Measurements from ENCODE around the gene ADISSP. TPM values are rescaled to one million over a fixed set of nuclear protein-coding genes. Genes with fewer than 3 reads are reported as not detected.

ADISSP gene
- total and polyA plus RNA-seq, 2 of the 13 experiments (the other 11 are each of a cell fraction or from before 2014, with no cell fraction given), result 38.3 to 90.6 TPM

DNA sequence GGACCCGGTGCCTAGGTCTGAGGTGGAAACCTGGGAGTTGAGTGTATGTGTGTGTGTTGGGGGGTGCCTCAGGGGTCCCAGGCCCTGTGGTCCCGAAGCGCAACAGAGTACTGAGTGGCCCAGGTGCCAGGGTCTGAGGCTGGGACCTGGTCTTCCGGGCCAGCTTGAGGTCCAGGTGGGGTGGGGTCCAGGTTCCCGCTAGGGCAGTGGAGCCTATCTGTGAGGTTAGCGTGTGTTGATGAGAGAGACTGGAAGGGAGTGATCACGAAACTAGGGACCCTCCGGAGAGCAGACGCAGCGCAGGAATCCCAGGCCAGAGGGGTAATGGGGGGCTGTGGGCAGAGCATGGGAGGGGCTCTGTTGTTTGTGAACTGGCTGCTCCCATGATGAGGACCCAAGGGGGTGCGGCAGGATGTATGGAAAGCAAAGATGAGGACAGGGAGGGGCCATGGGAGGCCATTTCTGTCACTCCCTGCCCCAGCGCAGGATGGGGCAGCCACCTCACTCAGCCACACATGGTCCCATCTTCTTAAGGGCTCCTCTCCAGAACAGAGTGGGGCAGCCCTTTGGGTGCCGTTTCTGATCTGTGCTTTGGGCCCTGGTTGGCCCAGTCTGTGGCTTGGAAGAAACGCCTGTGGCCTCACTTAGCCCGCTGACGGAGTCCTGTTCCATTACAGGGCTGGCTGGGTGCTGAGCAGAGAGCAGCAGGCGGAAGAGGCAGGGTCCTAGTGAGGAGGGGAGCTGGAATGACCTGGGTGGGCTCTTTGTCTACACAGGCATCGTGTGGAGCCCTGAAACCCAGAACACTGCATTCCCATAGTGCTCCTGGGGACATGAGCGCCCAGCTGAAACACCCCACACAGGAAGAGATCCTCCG, 34.2 kb downstream of the ADISSP start (continued):
- TF ChIP-seq, protein P1, sequence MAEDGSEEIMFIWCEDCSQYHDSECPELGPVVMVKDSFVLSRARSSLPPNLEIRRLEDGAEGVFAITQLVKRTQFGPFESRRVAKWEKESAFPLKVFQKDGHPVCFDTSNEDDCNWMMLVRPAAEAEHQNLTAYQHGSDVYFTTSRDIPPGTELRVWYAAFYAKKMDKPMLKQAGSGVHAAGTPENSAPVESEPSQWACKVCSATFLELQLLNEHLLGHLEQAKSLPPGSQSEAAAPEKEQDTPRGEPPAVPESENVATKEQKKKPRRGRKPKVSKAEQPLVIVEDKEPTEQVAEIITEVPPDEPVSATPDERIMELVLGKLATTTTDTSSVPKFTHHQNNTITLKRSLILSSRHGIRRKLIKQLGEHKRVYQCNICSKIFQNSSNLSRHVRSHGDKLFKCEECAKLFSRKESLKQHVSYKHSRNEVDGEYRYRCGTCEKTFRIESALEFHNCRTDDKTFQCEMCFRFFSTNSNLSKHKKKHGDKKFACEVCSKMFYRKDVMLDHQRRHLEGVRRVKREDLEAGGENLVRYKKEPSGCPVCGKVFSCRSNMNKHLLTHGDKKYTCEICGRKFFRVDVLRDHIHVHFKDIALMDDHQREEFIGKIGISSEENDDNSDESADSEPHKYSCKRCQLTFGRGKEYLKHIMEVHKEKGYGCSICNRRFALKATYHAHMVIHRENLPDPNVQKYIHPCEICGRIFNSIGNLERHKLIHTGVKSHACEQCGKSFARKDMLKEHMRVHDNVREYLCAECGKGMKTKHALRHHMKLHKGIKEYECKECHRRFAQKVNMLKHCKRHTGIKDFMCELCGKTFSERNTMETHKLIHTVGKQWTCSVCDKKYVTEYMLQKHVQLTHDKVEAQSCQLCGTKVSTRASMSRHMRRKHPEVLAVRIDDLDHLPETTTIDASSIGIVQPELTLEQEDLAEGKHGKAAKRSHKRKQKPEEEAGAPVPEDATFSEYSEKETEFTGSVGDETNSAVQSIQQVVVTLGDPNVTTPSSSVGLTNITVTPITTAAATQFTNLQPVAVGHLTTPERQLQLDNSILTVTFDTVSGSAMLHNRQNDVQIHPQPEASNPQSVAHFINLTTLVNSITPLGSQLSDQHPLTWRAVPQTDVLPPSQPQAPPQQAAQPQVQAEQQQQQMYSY (CRISPR knock-in tag; IDR thresholded peaks at IDR 0.05), result no peak
- TF ChIP-seq CBFB (CRISPR knock-in tag; IDR thresholded peaks at IDR 0.05) (no peak), NFKB2 (CRISPR knock-in tag; IDR thresholded peaks at IDR 0.05; ENCODE audit: borderline replicate concordance) (peak; percentile 25; the same call in 1 of the 2 replicates), ZNF652 (CRISPR knock-in tag; IDR thresholded peaks at IDR 0.05; ENCODE audit: borderline replicate concordance, low read depth) (no peak), POLR2AphosphoS2 (IDR thresholded peaks at IDR 0.05; ENCODE audit: low read depth, low read length) (no peak), ZNF605 (CRISPR knock-in tag; IDR thresholded peaks at IDR 0.05) (no peak)
- TF ChIP-seq, protein P2, sequence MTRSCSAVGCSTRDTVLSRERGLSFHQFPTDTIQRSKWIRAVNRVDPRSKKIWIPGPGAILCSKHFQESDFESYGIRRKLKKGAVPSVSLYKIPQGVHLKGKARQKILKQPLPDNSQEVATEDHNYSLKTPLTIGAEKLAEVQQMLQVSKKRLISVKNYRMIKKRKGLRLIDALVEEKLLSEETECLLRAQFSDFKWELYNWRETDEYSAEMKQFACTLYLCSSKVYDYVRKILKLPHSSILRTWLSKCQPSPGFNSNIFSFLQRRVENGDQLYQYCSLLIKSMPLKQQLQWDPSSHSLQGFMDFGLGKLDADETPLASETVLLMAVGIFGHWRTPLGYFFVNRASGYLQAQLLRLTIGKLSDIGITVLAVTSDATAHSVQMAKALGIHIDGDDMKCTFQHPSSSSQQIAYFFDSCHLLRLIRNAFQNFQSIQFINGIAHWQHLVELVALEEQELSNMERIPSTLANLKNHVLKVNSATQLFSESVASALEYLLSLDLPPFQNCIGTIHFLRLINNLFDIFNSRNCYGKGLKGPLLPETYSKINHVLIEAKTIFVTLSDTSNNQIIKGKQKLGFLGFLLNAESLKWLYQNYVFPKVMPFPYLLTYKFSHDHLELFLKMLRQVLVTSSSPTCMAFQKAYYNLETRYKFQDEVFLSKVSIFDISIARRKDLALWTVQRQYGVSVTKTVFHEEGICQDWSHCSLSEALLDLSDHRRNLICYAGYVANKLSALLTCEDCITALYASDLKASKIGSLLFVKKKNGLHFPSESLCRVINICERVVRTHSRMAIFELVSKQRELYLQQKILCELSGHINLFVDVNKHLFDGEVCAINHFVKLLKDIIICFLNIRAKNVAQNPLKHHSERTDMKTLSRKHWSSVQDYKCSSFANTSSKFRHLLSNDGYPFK (CRISPR knock-in tag; IDR thresholded peaks at IDR 0.05; ENCODE audit: borderline replicate concordance), result peak; percentile 51; the same call in 1 of the 2 replicates

All from HepG2 (cell line).